ENCODE data around the gene MRPL44. TPM values are rescaled to one million over a fixed set of nuclear protein-coding genes. Genes with fewer than 3 reads are reported as not detected.

MRPL44 gene
- polyA plus RNA-seq, 3 donors = 7.5 to 28.4 (median 25.7) TPM

GRCh38 chr2:223941579-223942277 is 15.5 kb upstream of the MRPL44 start:
- H3K36me3 Mint-ChIP-seq = peaks cover 9 to 14% of the 10 kb centered on the region in 2 donors
- H3K4me3 Mint-ChIP-seq = no peak overlapping the region
- H3K4me1 Mint-ChIP-seq = peaks cover 42% of the 10 kb centered on the region
- Histone ChIP-seq H3K4me3 (replicated peaks in 1 of 3; ENCODE audit: low read depth in 2 of 3, low read length in 3 of 3) (no peak overlapping the region), H3K9me3 (replicated peaks in 1 of 2; ENCODE audit: control insufficient read depth in 1 of 2, insufficient read depth in 1 of 2, low read length in 2 of 2) (no peaks in the 10 kb centered on the region), H3K27me3 (ENCODE audit: control insufficient read depth in 2 of 2, insufficient read depth in 2 of 2, low read length in 2 of 2) (no peaks in the 10 kb centered on the region), H3K36me3 (replicated peaks in 1 of 2; ENCODE audit: control insufficient read depth in 1 of 2, insufficient read depth in 2 of 2, low read length in 2 of 2) (no peaks in the 10 kb centered on the region), H2AFZ (ENCODE audit: insufficient read depth, low read depth, low read length, poor library complexity, severe bottlenecking) (no peak overlapping the region), H4K20me1 (ENCODE audit: insufficient read depth, low read length) (peaks cover 69% of the 10 kb centered on the region), H3K4me2 (replicated peaks; ENCODE audit: extremely low read depth, low read length, poor library complexity, severe bottlenecking) (no peak overlapping the region), H3K9ac (ENCODE audit: insufficient read depth, low read length, poor library complexity, severe bottlenecking) (no peak overlapping the region), H3K27ac (ENCODE audit: low read depth in 1 of 2, low read length in 2 of 2) (peak overlapping the region in 1 of 2 donors; percentile 34), H3K4me1 (ENCODE audit: control insufficient read depth in 1 of 2, insufficient read depth in 2 of 2, low read length in 2 of 2) (peaks cover 15 to 43% of the 10 kb centered on the region in 2 donors), H3K79me2 (ENCODE audit: insufficient read depth, low read length) (peaks cover 90% of the 10 kb centered on the region)
- 85% methylated on average over 6 of the region's 12 CpGs for WGBS (ENCODE audit: insufficient coverage)
- H3K27ac Mint-ChIP-seq = peak overlapping the region in 5 of 7 donors; percentile 26 to 86 (median 67)
- DNase-seq = no peak
- intact Hi-C loops (cut with micrococcal nuclease) = loop anchor here in 1 of 2 donors (5.0 kb wide), 1 partner anchor 44 kb away; no protein-coding TSS in a partner anchor
- H3K27me3 Mint-ChIP-seq (ENCODE audit: low read depth in 3 of 3) = no peaks in the 10 kb centered on the region
- TF ChIP-seq, protein P1, sequence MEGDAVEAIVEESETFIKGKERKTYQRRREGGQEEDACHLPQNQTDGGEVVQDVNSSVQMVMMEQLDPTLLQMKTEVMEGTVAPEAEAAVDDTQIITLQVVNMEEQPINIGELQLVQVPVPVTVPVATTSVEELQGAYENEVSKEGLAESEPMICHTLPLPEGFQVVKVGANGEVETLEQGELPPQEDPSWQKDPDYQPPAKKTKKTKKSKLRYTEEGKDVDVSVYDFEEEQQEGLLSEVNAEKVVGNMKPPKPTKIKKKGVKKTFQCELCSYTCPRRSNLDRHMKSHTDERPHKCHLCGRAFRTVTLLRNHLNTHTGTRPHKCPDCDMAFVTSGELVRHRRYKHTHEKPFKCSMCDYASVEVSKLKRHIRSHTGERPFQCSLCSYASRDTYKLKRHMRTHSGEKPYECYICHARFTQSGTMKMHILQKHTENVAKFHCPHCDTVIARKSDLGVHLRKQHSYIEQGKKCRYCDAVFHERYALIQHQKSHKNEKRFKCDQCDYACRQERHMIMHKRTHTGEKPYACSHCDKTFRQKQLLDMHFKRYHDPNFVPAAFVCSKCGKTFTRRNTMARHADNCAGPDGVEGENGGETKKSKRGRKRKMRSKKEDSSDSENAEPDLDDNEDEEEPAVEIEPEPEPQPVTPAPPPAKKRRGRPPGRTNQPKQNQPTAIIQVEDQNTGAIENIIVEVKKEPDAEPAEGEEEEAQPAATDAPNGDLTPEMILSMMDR (IDR thresholded peaks at IDR 0.05) = no peak
- peaks cover 0 to 10% (median 5%) of the 10 kb centered on the region in 7 donors for H3K9me3 Mint-ChIP-seq

GRCh38 chr2:223943135-223943534 is 14.1 kb upstream of the MRPL44 start:
- Histone ChIP-seq H3K27ac (ENCODE audit: low read depth in 1 of 2, low read length in 2 of 2) (peak overlapping the region in 1 of 2 donors; percentile 96), H3K4me1 (ENCODE audit: control insufficient read depth in 1 of 2, insufficient read depth in 2 of 2, low read length in 2 of 2) (peaks cover 15 to 34% of the 10 kb centered on the region in 2 donors), H3K27me3 (ENCODE audit: control insufficient read depth in 2 of 2, insufficient read depth in 2 of 2, low read length in 2 of 2) (no peaks in the 10 kb centered on the region), H3K4me3 (replicated peaks in 1 of 3; ENCODE audit: low read depth in 2 of 3, low read length in 3 of 3) (peak overlapping the region in 1 of 3 experiments; percentile 81), H2AFZ (ENCODE audit: insufficient read depth, low read depth, low read length, poor library complexity, severe bottlenecking) (no peak overlapping the region), H4K20me1 (ENCODE audit: insufficient read depth, low read length) (peaks cover 55% of the 10 kb centered on the region), H3K36me3 (replicated peaks in 1 of 2; ENCODE audit: control insufficient read depth in 1 of 2, insufficient read depth in 2 of 2, low read length in 2 of 2) (no peaks in the 10 kb centered on the region), H3K9ac (ENCODE audit: insufficient read depth, low read length, poor library complexity, severe bottlenecking) (no peak overlapping the region), H3K9me3 (replicated peaks in 1 of 2; ENCODE audit: control insufficient read depth in 1 of 2, insufficient read depth in 1 of 2, low read length in 2 of 2) (no peaks in the 10 kb centered on the region), H3K4me2 (replicated peaks; ENCODE audit: extremely low read depth, low read length, poor library complexity, severe bottlenecking) (peak overlapping the region; percentile 92), H3K79me2 (ENCODE audit: insufficient read depth, low read length) (peaks cover 76% of the 10 kb centered on the region)
- Mint-ChIP-seq H3K4me3 (peak overlapping the region; percentile 97 to 98), H3K4me1 (peaks cover 36% of the 10 kb centered on the region), H3K9me3 (peaks cover 0 to 10% (median 5%) of the 10 kb centered on the region in 7 donors), H3K36me3 (peaks cover 9 to 13% of the 10 kb centered on the region in 2 donors), H3K27ac (peak overlapping the region in 4 of 7 donors; percentile 40 to 80 (median 57)), H3K27me3 (ENCODE audit: low read depth in 3 of 3) (peaks cover 0 to 5% (median 0%) of the 10 kb centered on the region in 3 donors)
- DNase-seq = no peak
- intact Hi-C loops (cut with micrococcal nuclease) = loop anchor here in 1 of 2 donors (5.0 kb wide), 1 partner anchor 46 kb away; no protein-coding TSS in a partner anchor
- 100% methylated on average over 1 of the region's 1 CpG for WGBS (ENCODE audit: insufficient coverage)
- TF ChIP-seq, protein P1 (IDR thresholded peaks at IDR 0.05) = no peak

All from CD14-positive monocyte (primary cell).